ENCODE data around the gene NELL1. TPM values are rescaled to one million over a fixed set of nuclear protein-coding genes. Genes with fewer than 3 reads are reported as not detected.

Gene NELL1
- total and polyA plus RNA-seq, 2 donors from 2014 or later: 0.31 to 14.8 TPM

- H3K4me3 ChIP-seq (ENCODE audit: low read length in 3 of 3): no peak overlapping the region
- no peaks in the 10 kb centered on the region for H3K36me3 ChIP-seq (ENCODE audit: control insufficient read depth in 2 of 3, insufficient read depth in 3 of 3, low read length in 3 of 3)
- no peak for DNase-seq
- no peaks in the 10 kb centered on the region for H3K4me1 ChIP-seq (ENCODE audit: control insufficient read depth in 2 of 3, insufficient read depth in 2 of 3, low read depth in 1 of 3, low read length in 3 of 3)
- TF ChIP-seq, protein P1, sequence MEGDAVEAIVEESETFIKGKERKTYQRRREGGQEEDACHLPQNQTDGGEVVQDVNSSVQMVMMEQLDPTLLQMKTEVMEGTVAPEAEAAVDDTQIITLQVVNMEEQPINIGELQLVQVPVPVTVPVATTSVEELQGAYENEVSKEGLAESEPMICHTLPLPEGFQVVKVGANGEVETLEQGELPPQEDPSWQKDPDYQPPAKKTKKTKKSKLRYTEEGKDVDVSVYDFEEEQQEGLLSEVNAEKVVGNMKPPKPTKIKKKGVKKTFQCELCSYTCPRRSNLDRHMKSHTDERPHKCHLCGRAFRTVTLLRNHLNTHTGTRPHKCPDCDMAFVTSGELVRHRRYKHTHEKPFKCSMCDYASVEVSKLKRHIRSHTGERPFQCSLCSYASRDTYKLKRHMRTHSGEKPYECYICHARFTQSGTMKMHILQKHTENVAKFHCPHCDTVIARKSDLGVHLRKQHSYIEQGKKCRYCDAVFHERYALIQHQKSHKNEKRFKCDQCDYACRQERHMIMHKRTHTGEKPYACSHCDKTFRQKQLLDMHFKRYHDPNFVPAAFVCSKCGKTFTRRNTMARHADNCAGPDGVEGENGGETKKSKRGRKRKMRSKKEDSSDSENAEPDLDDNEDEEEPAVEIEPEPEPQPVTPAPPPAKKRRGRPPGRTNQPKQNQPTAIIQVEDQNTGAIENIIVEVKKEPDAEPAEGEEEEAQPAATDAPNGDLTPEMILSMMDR (IDR thresholded peaks at IDR 0.05; ENCODE audit: borderline replicate concordance, extremely low read depth, insufficient read depth): no peak
- H3K9me3 ChIP-seq (ENCODE audit: control insufficient read depth in 2 of 3, insufficient read depth in 1 of 3, low read length in 3 of 3): no peaks in the 10 kb centered on the region
- H3K27me3 ChIP-seq (ENCODE audit: control insufficient read depth, insufficient read depth, low read length): no peaks in the 10 kb centered on the region
- no peak overlapping the region for H3K9ac ChIP-seq (ENCODE audit: low read length in 3 of 3)
- intact Hi-C loops (cut with DNase I): no loop called here
- H3K27ac ChIP-seq (ENCODE audit: low read depth in 2 of 2, low read length in 2 of 2): no peak overlapping the region
- FAIRE-seq: no peak
Observed at GRCh38 chr11:20869123-20869522, 199.7 kb downstream of the NELL1 start.

DNA sequence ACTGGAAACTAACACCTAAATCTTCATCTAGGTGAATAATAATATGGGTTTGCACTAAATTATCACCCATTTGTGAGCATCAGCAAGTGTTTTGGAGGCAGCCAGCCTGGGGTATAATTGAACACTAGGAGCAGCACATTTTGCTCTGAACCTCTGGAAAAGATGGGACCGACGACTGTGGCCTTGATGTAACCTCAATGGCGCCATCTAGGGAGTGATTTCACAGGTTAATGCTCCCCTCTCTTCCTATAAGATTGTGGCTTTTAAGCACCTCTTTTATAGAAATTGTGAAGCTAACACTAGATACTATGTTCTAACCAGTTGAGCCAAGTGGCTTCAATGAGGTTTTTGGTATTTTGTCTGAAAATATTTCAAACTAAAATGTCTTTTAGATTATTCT, 203.7 kb downstream of the NELL1 start:
- peak in 3 of 5 donors; percentile 12 to 46 (median 35) for DNase-seq
- Histone ChIP-seq H3K36me3 (ENCODE audit: control insufficient read depth in 2 of 3, insufficient read depth in 3 of 3, low read length in 3 of 3) (no peaks in the 10 kb centered on the region), H3K4me1 (ENCODE audit: control insufficient read depth in 2 of 3, insufficient read depth in 2 of 3, low read depth in 1 of 3, low read length in 3 of 3) (no peaks in the 10 kb centered on the region), H3K9ac (ENCODE audit: low read length in 3 of 3) (no peak overlapping the region), H3K9me3 (ENCODE audit: control insufficient read depth in 2 of 3, insufficient read depth in 1 of 3, low read length in 3 of 3) (no peaks in the 10 kb centered on the region), H3K27me3 (ENCODE audit: control insufficient read depth, insufficient read depth, low read length) (no peaks in the 10 kb centered on the region), H3K27ac (ENCODE audit: low read depth in 2 of 2, low read length in 2 of 2) (no peak overlapping the region), H3K4me3 (ENCODE audit: low read length in 3 of 3) (no peak overlapping the region)
- FAIRE-seq: no peak
- TF ChIP-seq, protein P1 (IDR thresholded peaks at IDR 0.05; ENCODE audit: borderline replicate concordance, extremely low read depth, insufficient read depth): peak; percentile 27
- intact Hi-C loops (cut with DNase I): no loop called here

GRCh38 chr11:20874358-20874757, 205.0 kb downstream of the NELL1 start:
- H3K27ac ChIP-seq (ENCODE audit: low read depth in 2 of 2, low read length in 2 of 2): no peak overlapping the region
- no peaks in the 10 kb centered on the region for H3K27me3 ChIP-seq (ENCODE audit: control insufficient read depth, insufficient read depth, low read length)
- DNase-seq (no peak), FAIRE-seq (no peak)
- H3K4me1 ChIP-seq (ENCODE audit: control insufficient read depth in 2 of 3, insufficient read depth in 2 of 3, low read depth in 1 of 3, low read length in 3 of 3): no peaks in the 10 kb centered on the region
- H3K9me3 ChIP-seq (ENCODE audit: control insufficient read depth in 2 of 3, insufficient read depth in 1 of 3, low read length in 3 of 3): no peaks in the 10 kb centered on the region
- H3K4me3 ChIP-seq (ENCODE audit: low read length in 3 of 3): no peak overlapping the region
- intact Hi-C loops (cut with DNase I): no loop called here
- H3K9ac ChIP-seq (ENCODE audit: low read length in 3 of 3): no peak overlapping the region
- H3K36me3 ChIP-seq (ENCODE audit: control insufficient read depth in 2 of 3, insufficient read depth in 3 of 3, low read length in 3 of 3): no peaks in the 10 kb centered on the region
- TF ChIP-seq, protein P1 (IDR thresholded peaks at IDR 0.05; ENCODE audit: borderline replicate concordance, extremely low read depth, insufficient read depth): no peak

DNA sequence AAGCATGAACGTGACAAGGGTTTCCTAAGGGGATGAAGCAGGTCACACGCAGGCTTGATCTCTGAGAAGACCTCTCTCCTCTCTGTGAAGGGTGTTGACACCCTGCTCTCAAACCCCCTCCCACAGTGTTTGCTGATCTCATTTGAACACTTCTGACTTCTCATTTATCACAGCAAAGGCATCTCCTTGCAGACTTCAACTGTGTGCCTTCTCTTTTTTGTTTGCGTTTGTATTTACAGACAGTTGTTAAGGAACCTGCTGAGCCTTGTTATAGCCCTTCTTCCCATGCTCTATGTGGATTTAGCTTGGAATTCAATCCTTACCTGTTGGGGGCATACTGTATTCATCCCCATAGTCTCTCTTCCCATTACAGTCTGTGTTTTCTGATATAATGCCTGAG, 206.5 kb downstream of the NELL1 start:
- TF ChIP-seq, protein P1 (IDR thresholded peaks at IDR 0.05; ENCODE audit: borderline replicate concordance, extremely low read depth, insufficient read depth): no peak
- no peak for FAIRE-seq
- intact Hi-C loops (cut with DNase I): no loop called here

More for the DNA sequence above, 206.5 kb downstream of the NELL1 start:
- Histone ChIP-seq H3K27me3 (ENCODE audit: control insufficient read depth, insufficient read depth, low read length) (no peaks in the 10 kb centered on the region), H3K9me3 (ENCODE audit: control insufficient read depth in 2 of 3, insufficient read depth in 1 of 3, low read length in 3 of 3) (no peaks in the 10 kb centered on the region), H3K9ac (ENCODE audit: low read length in 3 of 3) (no peak overlapping the region), H3K36me3 (ENCODE audit: control insufficient read depth in 2 of 3, insufficient read depth in 3 of 3, low read length in 3 of 3) (no peaks in the 10 kb centered on the region), H3K27ac (ENCODE audit: low read depth in 2 of 2, low read length in 2 of 2) (no peak overlapping the region), H3K4me1 (ENCODE audit: control insufficient read depth in 2 of 3, insufficient read depth in 2 of 3, low read depth in 1 of 3, low read length in 3 of 3) (no peaks in the 10 kb centered on the region), H3K4me3 (ENCODE audit: low read length in 3 of 3) (no peak overlapping the region)
- no peak for DNase-seq

Measured in kidney (tissue), 14 donors.